22Rv1 (cell line): Measurements from ENCODE around the gene NECTIN1.

Experiments
- CTCF ChIP-seq: fragments of 450-650 bp; IDR thresholded peaks from 2 replicates; pipeline ENCODE4 v1.5.1; 2017; ENCODE audit warnings: mild to moderate bottlenecking
- ZFX ChIP-seq: fragments of 450-650 bp; IDR thresholded peaks from 2 replicates; pipeline ENCODE4 v1.6.1; 2017; ENCODE audit warnings: antibody characterized with exemption, borderline replicate concordance

GRCh38 chr11:119721129-119722120 lies 7.6 kb downstream of the NECTIN1 start:
- TF ChIP-seq CTCF, result peak; percentile 64
- no peak for TF ChIP-seq ZFX
